Activated T-helper 1 cell treated with anti-CD3 and anti-CD28 coated beads, Interleukin-12 subunit alpha, Interleukin-12 subunit beta, Interleukin-2, Interleukin-4 antibody, amounts not matched to agents 30 ng/mL and 10 ng/mL and 1 ng/mL, durations not matched to agents 14 hours and 24 hours and 36 hours (primary cell): ENCODE data around the gene UNC5A. TPM values are rescaled to one million over a fixed set of nuclear protein-coding genes. Genes with fewer than 3 reads are reported as not detected.

Source experiments
- DNase-seq: peaks from one replicate; pipeline ENCODE4 v3.0.0; 2021; ENCODE audit warnings: low spot score
- H3K27ac Mint-ChIP-seq: one replicate; pipeline ENCODE4 v1.8.0; 2021; ENCODE audit warnings: mild to moderate bottlenecking, mixed read lengths
- H3K27me3 Mint-ChIP-seq: one replicate; pipeline ENCODE4 v1.8.0; 2022; ENCODE audit warnings: mild to moderate bottlenecking, moderate library complexity, mixed read lengths; ENCODE audit not compliant: insufficient read depth
- H3K36me3 Mint-ChIP-seq: one replicate; pipeline ENCODE4 v1.8.0; 2021; ENCODE audit warnings: low read depth, mixed read lengths
- H3K4me1 Mint-ChIP-seq: one replicate; pipeline ENCODE4 v1.8.0; 2021; ENCODE audit warnings: low read depth, mixed read lengths
- H3K4me3 Mint-ChIP-seq: one replicate; pipeline ENCODE4 v1.8.0; 2021; ENCODE audit warnings: mild to moderate bottlenecking, moderate library complexity, mixed read lengths
- H3K9me3 Mint-ChIP-seq: one replicate; pipeline ENCODE4 v1.8.0; 2021; ENCODE audit warnings: mixed read lengths
- intact Hi-C: fragments of 100-400 bp; cut with micrococcal nuclease; formaldehyde crosslinking; loops from one replicate; pipeline ENCODE4 v1.15.1; 2024
- total RNA-seq: library from RNA; stranded (reverse); gene quantifications from 2 replicates; pipeline ENCODE4 v1.2.3, GENCODE V29; 2022

Gene UNC5A
- total RNA-seq, 1 donor from 2014 or later, result not detected

- peak; percentile 65 for DNase-seq
- H3K4me3 Mint-ChIP-seq, result no peak overlapping the region
- no peaks in the 10 kb centered on the region for H3K4me1 Mint-ChIP-seq
- intact Hi-C loops, result no loop called here
- no peaks in the 10 kb centered on the region for H3K9me3 Mint-ChIP-seq
- peaks cover 3% of the 10 kb centered on the region for H3K27me3 Mint-ChIP-seq
- no peak overlapping the region for H3K27ac Mint-ChIP-seq
- no peaks in the 10 kb centered on the region for H3K36me3 Mint-ChIP-seq
Observed at GRCh38 chr5:176837707-176838115, 27.4 kb downstream of the UNC5A start.

DNA sequence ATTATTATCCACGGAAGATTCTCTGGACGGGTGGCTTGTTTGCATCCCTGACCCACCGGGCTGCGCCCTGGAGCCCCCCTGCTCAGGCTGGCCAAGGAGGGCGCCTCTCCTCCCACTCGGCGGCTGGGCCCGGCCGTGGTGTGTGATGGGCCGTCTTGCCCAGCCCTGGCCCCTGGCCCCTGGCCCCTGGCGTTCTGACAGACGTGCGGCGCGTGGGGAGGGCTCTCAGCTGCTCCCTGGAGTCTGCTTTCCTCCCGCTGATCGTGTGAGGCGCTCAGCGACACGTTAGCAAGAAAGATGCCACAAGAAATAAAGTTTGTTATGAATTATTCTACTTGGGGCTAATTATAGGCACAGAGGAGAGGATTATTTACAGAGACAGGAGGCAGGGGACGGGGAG is 33.3 kb downstream of the UNC5A start:
- Mint-ChIP-seq H3K27ac (no peak overlapping the region), H3K4me1 (no peaks in the 10 kb centered on the region), H3K9me3 (no peaks in the 10 kb centered on the region), H3K36me3 (no peaks in the 10 kb centered on the region), H3K27me3 (peaks cover 6% of the 10 kb centered on the region), H3K4me3 (no peak overlapping the region)
- no peak for DNase-seq
- intact Hi-C loops, result no loop called here

- H3K4me3 Mint-ChIP-seq, result no peak overlapping the region
- H3K27me3 Mint-ChIP-seq, result peaks cover 6% of the 10 kb centered on the region
- no peaks in the 10 kb centered on the region for H3K36me3 Mint-ChIP-seq
- intact Hi-C loops, result no loop called here
- DNase-seq, result no peak
- H3K4me1 Mint-ChIP-seq, result no peaks in the 10 kb centered on the region
- no peaks in the 10 kb centered on the region for H3K9me3 Mint-ChIP-seq
- H3K27ac Mint-ChIP-seq, result no peak overlapping the region
Observed at GRCh38 chr5:176844281-176844680, 33.9 kb downstream of the UNC5A start.

DNA sequence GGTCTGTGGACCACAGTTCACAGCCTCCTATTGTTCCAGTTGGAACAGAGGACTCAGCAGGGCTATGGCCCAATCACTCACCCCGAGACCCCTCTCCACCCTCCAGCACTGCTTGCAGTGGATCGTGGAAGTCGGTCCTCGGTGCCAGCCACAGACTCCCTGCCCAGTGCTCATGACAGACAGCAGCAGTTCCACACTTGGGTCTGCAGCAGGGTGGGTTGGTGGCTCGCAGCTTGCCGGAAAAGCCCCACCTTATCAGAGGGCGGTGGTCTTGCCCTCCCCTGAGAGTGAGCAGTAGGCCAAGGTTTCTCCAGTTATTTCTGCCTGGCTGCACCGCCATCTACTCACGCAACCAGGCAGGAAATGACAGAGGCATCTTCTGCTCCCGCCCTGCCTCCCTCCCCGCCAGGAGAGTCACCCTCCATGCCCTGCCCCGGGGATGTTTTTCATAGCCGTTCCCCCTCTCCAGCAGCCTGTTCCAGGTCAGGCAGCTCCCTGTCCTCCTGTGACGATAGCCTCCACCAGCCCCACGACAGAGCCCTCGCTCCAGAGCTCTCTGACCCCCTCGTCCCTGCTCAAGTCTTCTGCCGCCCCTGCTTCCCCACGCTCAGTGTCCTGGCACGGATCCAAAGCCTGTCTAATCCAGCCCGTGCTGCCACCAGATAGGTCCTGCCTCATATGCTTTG is 34.5 kb downstream of the UNC5A start:
- no peaks in the 10 kb centered on the region for H3K9me3 Mint-ChIP-seq
- intact Hi-C loops, result no loop called here
- no peak overlapping the region for H3K4me3 Mint-ChIP-seq

DNA sequence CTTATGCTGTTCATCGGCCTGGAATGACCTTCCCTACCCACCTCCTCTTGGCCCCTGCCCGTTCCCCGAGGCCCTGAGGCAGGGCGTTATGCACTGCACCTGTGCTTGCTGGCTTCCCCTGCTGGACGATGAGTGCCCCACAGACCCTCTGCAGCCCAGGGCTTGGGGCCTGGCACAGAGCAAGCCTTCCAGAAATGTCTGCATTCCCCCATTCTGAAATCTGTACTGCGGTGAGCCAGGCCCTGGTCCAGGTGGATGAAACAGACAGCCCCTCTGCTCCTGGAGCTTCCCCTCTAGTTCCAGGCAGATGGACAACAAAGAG is 35.0 kb downstream of the UNC5A start:
- Mint-ChIP-seq H3K9me3 (no peaks in the 10 kb centered on the region), H3K4me3 (no peak overlapping the region), H3K4me1 (no peaks in the 10 kb centered on the region), H3K27me3 (peaks cover 6% of the 10 kb centered on the region), H3K27ac (no peak overlapping the region), H3K36me3 (no peaks in the 10 kb centered on the region)
- intact Hi-C loops, result no loop called here
- no peak for DNase-seq

More for the DNA sequence above, 34.5 kb downstream of the UNC5A start:
- no peaks in the 10 kb centered on the region for H3K36me3 Mint-ChIP-seq
- peaks cover 6% of the 10 kb centered on the region for H3K27me3 Mint-ChIP-seq
- no peaks in the 10 kb centered on the region for H3K4me1 Mint-ChIP-seq
- DNase-seq, result no peak
- H3K27ac Mint-ChIP-seq, result no peak overlapping the region

GRCh38 chr5:176846335-176847140 is 36.2 kb downstream of the UNC5A start:
- Mint-ChIP-seq H3K9me3 (no peaks in the 10 kb centered on the region), H3K4me3 (no peak overlapping the region), H3K4me1 (no peaks in the 10 kb centered on the region), H3K36me3 (no peaks in the 10 kb centered on the region), H3K27ac (no peak overlapping the region), H3K27me3 (peaks cover 6% of the 10 kb centered on the region)
- intact Hi-C loops, result no loop called here
- DNase-seq, result no peak

DNA sequence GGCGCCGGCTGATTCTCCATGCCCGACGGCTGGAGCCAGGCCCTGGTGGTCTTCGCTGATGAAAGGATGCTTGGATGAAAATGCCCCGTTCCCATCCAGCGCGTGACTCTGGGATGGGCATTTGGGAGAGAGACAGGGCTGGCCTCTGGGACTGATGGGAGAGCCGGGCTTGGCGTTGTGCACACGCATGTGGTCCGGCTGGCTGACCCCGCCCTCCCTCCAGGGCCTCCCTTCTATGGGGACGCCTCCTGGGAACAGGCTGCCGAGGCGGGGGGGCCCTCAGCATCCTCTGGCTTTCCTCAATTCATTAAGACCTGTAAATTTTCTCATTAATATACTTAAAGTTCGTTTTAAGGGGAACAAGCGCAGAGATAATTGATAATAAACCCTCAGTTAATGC is 36.8 kb downstream of the UNC5A start:
- no peak overlapping the region for H3K27ac Mint-ChIP-seq
- intact Hi-C loops, result no loop called here
- H3K4me1 Mint-ChIP-seq, result no peaks in the 10 kb centered on the region
- H3K27me3 Mint-ChIP-seq, result peaks cover 6% of the 10 kb centered on the region
- no peak overlapping the region for H3K4me3 Mint-ChIP-seq
- DNase-seq, result no peak
- H3K9me3 Mint-ChIP-seq, result no peaks in the 10 kb centered on the region
- H3K36me3 Mint-ChIP-seq, result no peaks in the 10 kb centered on the region

DNA sequence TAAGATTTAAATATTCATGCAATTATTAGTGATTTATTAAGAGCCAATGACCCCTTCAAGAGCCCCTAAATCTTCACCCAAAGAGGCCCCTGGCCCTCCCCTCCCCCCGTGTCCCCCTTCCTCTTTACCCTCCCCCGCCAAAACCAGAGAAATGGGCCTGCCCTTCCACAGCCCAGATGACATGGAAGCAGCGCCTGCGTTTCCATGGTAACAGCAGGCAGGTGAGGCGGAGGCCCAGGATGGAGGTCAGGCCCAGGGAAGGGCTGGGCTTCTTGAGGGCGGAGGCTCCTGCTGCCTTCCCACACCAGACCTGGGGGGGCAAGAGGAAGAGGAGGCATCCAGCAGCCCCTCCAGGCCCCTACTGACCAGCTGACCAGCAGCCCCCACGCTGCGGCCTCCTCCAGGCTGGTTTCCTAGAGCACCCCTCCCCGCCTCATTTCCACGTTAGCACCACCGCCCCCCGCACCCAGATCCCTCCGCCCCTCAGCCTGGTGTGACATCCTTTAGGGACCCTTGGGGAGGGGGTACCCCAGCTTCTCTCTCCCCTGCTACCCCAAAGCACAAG is 37.4 kb downstream of the UNC5A start:
- H3K9me3 Mint-ChIP-seq, result no peaks in the 10 kb centered on the region
- H3K36me3 Mint-ChIP-seq, result no peaks in the 10 kb centered on the region
- H3K27me3 Mint-ChIP-seq, result peaks cover 7% of the 10 kb centered on the region
- DNase-seq, result no peak
- intact Hi-C loops, result no loop called here
- H3K4me1 Mint-ChIP-seq, result no peaks in the 10 kb centered on the region
- no peak overlapping the region for H3K27ac Mint-ChIP-seq
- H3K4me3 Mint-ChIP-seq, result no peak overlapping the region

GRCh38 chr5:176848651-176849050 is 38.3 kb downstream of the UNC5A start:
- no peak for DNase-seq
- Mint-ChIP-seq H3K4me1 (no peaks in the 10 kb centered on the region), H3K36me3 (no peaks in the 10 kb centered on the region), H3K27me3 (peaks cover 6% of the 10 kb centered on the region), H3K9me3 (no peaks in the 10 kb centered on the region), H3K27ac (no peak overlapping the region), H3K4me3 (no peak overlapping the region)
- intact Hi-C loops, result no loop called here

GRCh38 chr5:176849611-176850227 is 39.4 kb downstream of the UNC5A start:
- Mint-ChIP-seq H3K4me3 (no peak overlapping the region), H3K27me3 (peaks cover 6% of the 10 kb centered on the region), H3K27ac (no peak overlapping the region), H3K9me3 (no peaks in the 10 kb centered on the region), H3K36me3 (no peaks in the 10 kb centered on the region), H3K4me1 (no peaks in the 10 kb centered on the region)
- no peak for DNase-seq
- intact Hi-C loops, result no loop called here

- intact Hi-C loops, result no loop called here
- no peak overlapping the region for H3K27ac Mint-ChIP-seq
- H3K4me3 Mint-ChIP-seq, result no peak overlapping the region
- peaks cover 4% of the 10 kb centered on the region for H3K27me3 Mint-ChIP-seq
- H3K4me1 Mint-ChIP-seq, result no peaks in the 10 kb centered on the region
- H3K9me3 Mint-ChIP-seq, result no peaks in the 10 kb centered on the region
- DNase-seq, result no peak
- no peaks in the 10 kb centered on the region for H3K36me3 Mint-ChIP-seq
Observed at GRCh38 chr5:176850371-176851245, 40.2 kb downstream of the UNC5A start.

DNA sequence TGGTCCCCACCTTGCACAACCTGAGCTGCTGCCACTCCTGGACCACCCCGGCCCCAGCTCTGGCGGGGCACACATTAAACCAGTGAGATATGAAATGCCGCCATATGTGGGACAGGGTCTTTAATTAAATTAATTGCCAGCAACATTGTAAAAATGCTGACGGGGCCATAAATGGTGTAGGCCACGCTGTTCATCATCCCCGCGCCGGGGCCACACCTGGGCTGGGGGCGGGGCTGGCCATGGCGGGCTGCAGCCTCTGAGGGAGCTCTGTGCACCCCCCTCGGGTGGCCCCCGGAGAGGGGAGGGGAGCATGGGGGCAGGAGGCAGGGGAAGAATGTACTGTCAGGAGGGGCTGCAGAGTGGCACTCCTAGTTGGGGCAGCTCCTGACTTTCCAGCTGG is 41.0 kb downstream of the UNC5A start:
- no peaks in the 10 kb centered on the region for H3K36me3 Mint-ChIP-seq
- H3K4me1 Mint-ChIP-seq, result no peaks in the 10 kb centered on the region
- no peak for DNase-seq
- intact Hi-C loops, result no loop called here
- no peak overlapping the region for H3K27ac Mint-ChIP-seq
- H3K4me3 Mint-ChIP-seq, result no peak overlapping the region
- peaks cover 4% of the 10 kb centered on the region for H3K27me3 Mint-ChIP-seq
- H3K9me3 Mint-ChIP-seq, result no peaks in the 10 kb centered on the region
